IMR-90 (cell line): ENCODE measurements around the gene PCARE.

Experiments
- CEBPB ChIP-seq: IDR thresholded peaks from 2 replicates; pipeline ENCODE4 v1.6.1; 2012; ENCODE audit warnings: low read depth, low read length, improper control_type of control experiment
- CTCF ChIP-seq: conservative IDR thresholded peaks from 2 replicates; pipeline ENCODE4 v1.5.1; 2012; ENCODE audit warnings: mild to moderate bottlenecking, low read depth, low read length, improper control_type of control experiment
- SMC3 ChIP-seq: fragments of 150-350 bp; IDR thresholded peaks from 2 replicates; pipeline ENCODE4 v1.6.1; 2016; ENCODE audit warnings: low read depth, mild to moderate bottlenecking, antibody characterized with exemption, low read length, moderate library complexity
- USF2 ChIP-seq: fragments of 150-350 bp; IDR thresholded peaks from 2 replicates; pipeline ENCODE4 v1.6.1; 2017; ENCODE audit warnings: mild to moderate bottlenecking, antibody characterized with exemption, low read length, low read depth

GRCh38 chr2:29066271-29066860 is 8.0 kb downstream of the PCARE start:
- TF ChIP-seq CTCF (no peak), SMC3 (no peak), CEBPB (peak; percentile 97), USF2 (no peak)
